ENCODE data around the gene TMEM52. TPM values are rescaled to one million over a fixed set of nuclear protein-coding genes. Genes with fewer than 3 reads are reported as not detected.

Gene TMEM52
- total RNA-seq, 2 experiments from 2014 or later, result 1.7 to 2.5 TPM

DNA sequence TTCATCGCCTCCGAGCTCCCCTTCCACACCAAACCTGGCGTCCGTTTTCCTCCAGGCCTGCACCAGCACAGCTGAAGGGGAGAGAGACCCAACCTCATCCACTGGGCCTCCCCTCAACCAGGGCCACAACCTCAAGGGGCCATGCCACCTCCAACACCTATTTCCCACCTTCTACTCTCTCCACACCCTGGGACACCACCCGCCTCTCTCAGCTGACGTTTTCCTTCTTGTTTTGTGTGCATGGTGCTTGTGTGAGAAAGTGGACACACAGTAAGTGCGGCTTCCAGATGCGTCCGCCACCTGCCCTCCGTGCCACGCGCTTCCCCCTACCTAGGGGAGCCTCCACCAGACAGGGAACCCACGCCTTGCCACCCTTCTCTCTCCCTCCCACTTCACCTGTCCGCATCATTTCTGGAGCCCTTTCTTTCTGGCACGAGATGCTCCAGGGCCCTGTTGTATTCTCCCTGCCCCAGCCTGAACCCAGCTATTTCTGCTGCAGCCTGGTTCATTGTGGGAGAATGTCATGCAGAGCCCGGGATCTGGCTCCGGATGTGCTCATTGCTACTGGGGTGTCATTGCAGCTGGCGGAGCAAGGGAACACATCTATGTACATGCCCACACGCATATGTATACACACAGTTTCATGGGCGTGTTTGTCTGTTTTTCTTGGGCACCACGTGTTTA is 26.9 kb downstream of the TMEM52 start:
- BruUV-seq (replicated peaks), result TSS peak; percentile 46
- intact Hi-C loops (cut with micrococcal nuclease; ENCODE audit: unreplicated experiment), result no loop called here
- Histone ChIP-seq H4K20me1 (ENCODE audit: insufficient read depth, low read length) (peaks cover 24% of the 10 kb centered on the region), H3K36me3 (ENCODE audit: insufficient read depth, low read length) (peaks cover 27% of the 10 kb centered on the region), H2AFZ (ENCODE audit: low read length) (no peak overlapping the region), H3K4me1 (ENCODE audit: insufficient read depth, low read length, poor library complexity, severe bottlenecking) (peaks cover 72% of the 10 kb centered on the region), H3K9me3 (ENCODE audit: low read length) (0 out of 2 replicates have a peak, but pooled peaks cover 1% of the 10 kb centered on the region), H3K79me2 (ENCODE audit: insufficient read depth, low read depth, low read length) (peaks cover 55% of the 10 kb centered on the region), H3K27ac (ENCODE audit: low read depth, low read length, poor library complexity, severe bottlenecking) (peak overlapping the region; percentile 79), H3K9me2 (ENCODE audit: insufficient read depth, low read length) (no peaks in the 10 kb centered on the region), H3K4me3 (ENCODE audit: low read depth, low read length, poor library complexity, severe bottlenecking) (peak overlapping the region; percentile 97), H3K4me2 (ENCODE audit: low read length) (peak overlapping the region; percentile 98)
- CTCF ChIA-PET (ENCODE audit: unreplicated experiment), result interaction anchor here (1.0 kb wide), 1 partner anchor 17 kb away, joined by 7 read pairs; no protein-coding TSS in a partner anchor
- POLR2A ChIA-PET, result interaction anchor here (1.0 to 1.3 kb wide), 2 partner anchors 9 to 15 kb away, joined by 3 to 6 read pairs; no protein-coding TSS in a partner anchor
- DNase-seq (ENCODE audit: low spot score), result peak; percentile 56
- no peak for TF ChIP-seq EZH2phosphoT487 (IDR thresholded peaks at IDR 0.05; ENCODE audit: borderline replicate concordance, low read depth, low read length)
- TF ChIP-seq, protein P1, sequence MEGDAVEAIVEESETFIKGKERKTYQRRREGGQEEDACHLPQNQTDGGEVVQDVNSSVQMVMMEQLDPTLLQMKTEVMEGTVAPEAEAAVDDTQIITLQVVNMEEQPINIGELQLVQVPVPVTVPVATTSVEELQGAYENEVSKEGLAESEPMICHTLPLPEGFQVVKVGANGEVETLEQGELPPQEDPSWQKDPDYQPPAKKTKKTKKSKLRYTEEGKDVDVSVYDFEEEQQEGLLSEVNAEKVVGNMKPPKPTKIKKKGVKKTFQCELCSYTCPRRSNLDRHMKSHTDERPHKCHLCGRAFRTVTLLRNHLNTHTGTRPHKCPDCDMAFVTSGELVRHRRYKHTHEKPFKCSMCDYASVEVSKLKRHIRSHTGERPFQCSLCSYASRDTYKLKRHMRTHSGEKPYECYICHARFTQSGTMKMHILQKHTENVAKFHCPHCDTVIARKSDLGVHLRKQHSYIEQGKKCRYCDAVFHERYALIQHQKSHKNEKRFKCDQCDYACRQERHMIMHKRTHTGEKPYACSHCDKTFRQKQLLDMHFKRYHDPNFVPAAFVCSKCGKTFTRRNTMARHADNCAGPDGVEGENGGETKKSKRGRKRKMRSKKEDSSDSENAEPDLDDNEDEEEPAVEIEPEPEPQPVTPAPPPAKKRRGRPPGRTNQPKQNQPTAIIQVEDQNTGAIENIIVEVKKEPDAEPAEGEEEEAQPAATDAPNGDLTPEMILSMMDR (conservative IDR thresholded peaks at IDR 0.05; ENCODE audit: low read length), result no peak

DNA sequence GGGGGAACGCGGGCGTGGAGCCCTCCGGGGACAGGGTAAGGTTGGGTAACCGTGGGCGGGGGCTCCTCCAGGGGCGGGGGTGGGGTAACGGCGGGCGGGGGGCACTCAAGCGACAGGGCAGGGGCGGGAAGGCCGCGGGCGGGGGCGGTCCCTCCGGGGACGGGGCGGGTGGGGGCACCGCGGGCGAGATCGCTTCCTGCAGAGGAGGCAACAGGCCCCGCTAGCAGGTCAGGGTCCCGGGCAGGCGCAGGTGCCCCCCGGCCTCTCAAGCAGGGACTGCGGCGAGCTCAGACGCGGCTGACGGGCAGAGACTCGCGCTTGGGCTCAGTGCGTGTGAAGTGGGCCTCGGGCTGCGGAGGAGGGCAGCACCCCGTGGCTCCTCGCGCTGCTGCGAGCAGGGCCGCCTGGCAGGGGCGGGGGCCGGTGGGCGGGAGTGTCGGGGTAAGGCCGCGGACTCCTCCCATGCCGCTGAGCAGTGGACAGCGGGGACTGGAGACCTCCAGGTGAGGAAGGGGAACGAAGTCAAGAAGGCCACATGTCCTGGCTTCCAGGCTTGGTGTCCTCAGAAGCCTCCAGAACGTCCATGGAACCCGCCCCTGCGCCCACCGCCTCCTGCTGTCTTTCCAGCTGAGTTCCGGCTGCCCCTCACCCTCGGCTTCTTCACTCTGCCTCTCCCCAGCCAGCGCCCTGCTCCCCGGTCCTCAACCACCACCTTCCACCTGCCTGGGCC is 27.6 kb downstream of the TMEM52 start:
- H3K4me1 ChIP-seq (ENCODE audit: insufficient read depth, low read length, poor library complexity, severe bottlenecking), result peaks cover 68% of the 10 kb centered on the region
- POLR2A ChIA-PET, result interaction anchor here (0.5 to 1.3 kb wide), 4 partner anchors 9 to 48 kb away, joined by 3 to 6 read pairs (median 3); no protein-coding TSS in a partner anchor
- H3K27ac ChIP-seq (ENCODE audit: low read depth, low read length, poor library complexity, severe bottlenecking), result peak overlapping the region; percentile 79
- peaks cover 29% of the 10 kb centered on the region for H4K20me1 ChIP-seq (ENCODE audit: insufficient read depth, low read length)
- BruUV-seq (replicated peaks), result no TSS peak
- H3K4me3 ChIP-seq (ENCODE audit: low read depth, low read length, poor library complexity, severe bottlenecking), result peak overlapping the region; percentile 97
- intact Hi-C loops (cut with micrococcal nuclease; ENCODE audit: unreplicated experiment), result loop anchor here (2.0 kb wide), 1 partner anchor 51 kb away; no protein-coding TSS in a partner anchor
- peaks cover 34% of the 10 kb centered on the region for H3K36me3 ChIP-seq (ENCODE audit: insufficient read depth, low read length)
- peak; percentile 82 for DNase-seq (ENCODE audit: low spot score)
- CTCF ChIA-PET (ENCODE audit: unreplicated experiment), result interaction anchor here (1.0 kb wide), 1 partner anchor 17 kb away, joined by 7 read pairs; no protein-coding TSS in a partner anchor
- TF ChIP-seq, protein P1 (conservative IDR thresholded peaks at IDR 0.05; ENCODE audit: low read length), result no peak
- no peak for TF ChIP-seq EZH2phosphoT487 (IDR thresholded peaks at IDR 0.05; ENCODE audit: borderline replicate concordance, low read depth, low read length)
- 0 out of 2 replicates have a peak, but pooled peaks cover 4% of the 10 kb centered on the region for H3K9me3 ChIP-seq (ENCODE audit: low read length)
- no peaks in the 10 kb centered on the region for H3K9me2 ChIP-seq (ENCODE audit: insufficient read depth, low read length)
- H3K79me2 ChIP-seq (ENCODE audit: insufficient read depth, low read depth, low read length), result peaks cover 62% of the 10 kb centered on the region
- H3K4me2 ChIP-seq (ENCODE audit: low read length), result peak overlapping the region; percentile 98
- H2AFZ ChIP-seq (ENCODE audit: low read length), result no peak overlapping the region
